HFF-Myc (cell line): ENCODE data around the gene TADA2B.

Source experiments
- DNase-seq: peaks from one replicate; pipeline ENCODE4 v3.0.0-alpha.2; 2011; ENCODE audit warnings: low read depth; ENCODE audit errors: extremely low read depth
- H3K4me3 ChIP-seq: replicated peaks from 2 replicates; pipeline ENCODE4 v1.5.1; 2011; ENCODE audit warnings: low read depth, mild to moderate bottlenecking, control low read depth, low read length
- CTCF ChIP-seq: IDR thresholded peaks from 2 replicates; pipeline ENCODE4 v1.5.1; 2012; ENCODE audit warnings: mild to moderate bottlenecking, low read depth, low read length, control low read depth; ENCODE audit errors: missing control alignments

The TADA2B gene

GRCh38 chr4:7003176-7003878 lies 39.8 kb upstream of the TADA2B start:
- DNase-seq, result no peak
- no peak overlapping the region for H3K4me3 ChIP-seq
- no peak for TF ChIP-seq CTCF

GRCh38 chr4:7003879-7004240 lies 39.3 kb upstream of the TADA2B start:
- no peak for DNase-seq
- no peak for TF ChIP-seq CTCF
- H3K4me3 ChIP-seq, result no peak overlapping the region

- no peak for TF ChIP-seq CTCF
- H3K4me3 ChIP-seq, result no peak overlapping the region
- DNase-seq, result no peak
Measured at GRCh38 chr4:7004331-7004730, 38.8 kb upstream of the TADA2B start.

- no peak for TF ChIP-seq CTCF
- no peak for DNase-seq
- H3K4me3 ChIP-seq, result no peak overlapping the region
Measured at GRCh38 chr4:7005571-7005970, 37.6 kb upstream of the TADA2B start.

- no peak for TF ChIP-seq CTCF
- H3K4me3 ChIP-seq, result no peak overlapping the region
- DNase-seq, result no peak
Measured at GRCh38 chr4:7006411-7006810, 36.8 kb upstream of the TADA2B start.

GRCh38 chr4:7007142-7007907 lies 35.8 kb upstream of the TADA2B start:
- no peak overlapping the region for H3K4me3 ChIP-seq
- DNase-seq, result no peak
- no peak for TF ChIP-seq CTCF

- no peak for TF ChIP-seq CTCF
- H3K4me3 ChIP-seq, result no peak overlapping the region
- DNase-seq, result no peak
Measured at GRCh38 chr4:7007944-7008343, 35.2 kb upstream of the TADA2B start.
